NCI-H187 (cell line): ENCODE data around the gene PALM.

Experiments
- DNase-seq, 2 experiments: peaks; one replicate each; lab custom pipeline; 2025; lab: John Stamatoyannopoulos, UW

The PALM gene

DNA sequence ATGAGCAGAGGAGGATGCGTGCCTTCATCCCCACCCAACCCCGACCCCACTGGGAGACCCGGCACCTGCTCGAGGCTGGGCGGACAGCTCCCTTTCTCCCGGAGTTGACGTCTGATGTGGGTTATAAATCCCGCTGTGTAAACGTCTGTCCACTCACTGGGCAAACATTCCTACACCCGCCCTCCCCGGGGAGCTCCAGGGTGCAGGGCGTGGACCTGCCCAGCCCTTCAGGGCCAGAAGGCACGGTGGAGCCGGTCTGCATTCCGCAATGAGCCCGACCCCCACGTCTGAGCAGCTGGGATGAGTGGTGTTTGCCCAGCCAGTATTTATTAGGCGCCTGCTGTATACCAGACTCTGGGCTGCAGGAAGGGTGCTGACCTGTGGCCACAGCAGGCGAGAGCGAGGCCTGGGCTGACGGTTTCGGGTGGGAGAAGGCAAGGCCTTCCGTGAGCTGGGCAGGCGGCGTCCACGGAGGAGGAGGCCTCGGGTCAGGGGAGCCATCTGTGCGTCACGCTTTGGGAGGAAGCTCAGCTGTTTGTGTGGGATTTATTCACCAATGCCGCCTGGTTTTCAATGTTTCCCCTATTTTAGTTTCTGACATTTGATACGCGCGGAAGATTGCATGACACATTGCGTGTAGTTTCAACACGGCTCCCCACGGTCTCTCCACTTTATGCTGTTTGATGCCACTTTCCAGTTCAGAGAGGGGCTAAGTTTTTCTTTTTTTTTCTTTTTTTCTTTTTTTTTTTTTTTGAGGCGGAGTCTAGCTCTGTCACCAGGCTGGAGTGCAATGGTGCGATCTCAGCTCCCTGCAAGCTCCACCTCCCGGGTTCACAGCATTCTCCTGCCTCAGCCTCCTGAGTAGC, 44.1 kb downstream of the PALM start:
- no peak for DNase-seq

DNA sequence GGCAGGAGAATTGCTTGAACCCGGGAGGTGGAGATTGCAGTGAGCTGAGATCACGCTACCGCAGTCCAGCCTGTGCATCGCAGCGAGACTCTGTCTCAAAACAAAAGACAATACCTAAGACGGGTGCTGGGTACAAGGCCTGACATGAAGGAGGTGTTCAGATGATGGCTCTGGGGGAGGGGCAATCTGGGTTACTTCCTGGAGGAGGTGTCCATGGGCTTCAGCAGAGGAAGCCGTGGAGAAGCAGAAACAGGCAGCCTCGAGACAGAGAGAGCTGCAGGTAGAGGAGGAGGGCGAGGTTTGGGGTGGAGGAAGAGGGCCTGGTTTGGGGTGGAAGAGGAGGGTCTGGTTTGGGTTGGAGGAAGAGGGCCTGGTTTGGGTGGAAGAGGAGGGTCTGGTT, 45.8 kb downstream of the PALM start:
- no peak for DNase-seq

DNA sequence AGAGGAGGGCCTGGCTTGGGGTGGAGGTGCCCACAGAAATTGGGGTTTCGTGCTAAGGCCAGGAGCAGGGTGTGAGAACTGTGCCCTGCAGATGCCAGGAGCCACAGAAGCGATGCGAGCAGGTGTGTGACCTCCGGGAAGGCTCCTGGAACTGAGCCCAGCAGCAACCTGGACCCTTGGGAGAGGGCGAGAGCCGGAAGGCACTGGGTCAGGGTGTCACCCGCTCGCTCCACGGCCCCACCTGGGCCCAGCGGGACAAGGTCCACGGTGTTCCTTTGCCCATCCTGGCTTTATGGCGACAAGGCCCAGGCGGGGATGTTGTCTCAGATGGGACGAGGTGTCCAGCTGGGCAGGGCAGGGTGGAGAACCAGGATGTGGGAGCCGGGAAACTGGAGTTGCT, 46.3 kb downstream of the PALM start:
- DNase-seq, result no peak

DNA sequence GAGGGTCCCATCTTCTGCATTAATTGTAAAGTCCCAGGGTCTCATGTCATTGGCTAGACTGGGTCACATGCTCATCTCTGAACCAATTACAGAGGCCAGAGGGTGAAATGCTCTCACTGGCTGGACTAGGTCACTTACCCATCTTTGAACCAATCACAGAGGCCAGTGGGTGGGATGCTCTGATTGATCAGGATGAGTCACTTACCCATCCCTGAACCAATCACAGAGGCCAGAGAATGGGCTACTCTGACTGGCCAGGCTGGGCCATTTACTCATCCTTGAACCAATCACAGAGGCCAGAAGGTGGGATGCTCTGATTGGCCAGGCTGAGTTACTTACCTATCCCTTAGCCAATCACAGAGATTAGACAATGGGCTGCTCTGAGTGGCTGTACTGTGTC, 47.5 kb downstream of the PALM start:
- DNase-seq, result no peak

DNA sequence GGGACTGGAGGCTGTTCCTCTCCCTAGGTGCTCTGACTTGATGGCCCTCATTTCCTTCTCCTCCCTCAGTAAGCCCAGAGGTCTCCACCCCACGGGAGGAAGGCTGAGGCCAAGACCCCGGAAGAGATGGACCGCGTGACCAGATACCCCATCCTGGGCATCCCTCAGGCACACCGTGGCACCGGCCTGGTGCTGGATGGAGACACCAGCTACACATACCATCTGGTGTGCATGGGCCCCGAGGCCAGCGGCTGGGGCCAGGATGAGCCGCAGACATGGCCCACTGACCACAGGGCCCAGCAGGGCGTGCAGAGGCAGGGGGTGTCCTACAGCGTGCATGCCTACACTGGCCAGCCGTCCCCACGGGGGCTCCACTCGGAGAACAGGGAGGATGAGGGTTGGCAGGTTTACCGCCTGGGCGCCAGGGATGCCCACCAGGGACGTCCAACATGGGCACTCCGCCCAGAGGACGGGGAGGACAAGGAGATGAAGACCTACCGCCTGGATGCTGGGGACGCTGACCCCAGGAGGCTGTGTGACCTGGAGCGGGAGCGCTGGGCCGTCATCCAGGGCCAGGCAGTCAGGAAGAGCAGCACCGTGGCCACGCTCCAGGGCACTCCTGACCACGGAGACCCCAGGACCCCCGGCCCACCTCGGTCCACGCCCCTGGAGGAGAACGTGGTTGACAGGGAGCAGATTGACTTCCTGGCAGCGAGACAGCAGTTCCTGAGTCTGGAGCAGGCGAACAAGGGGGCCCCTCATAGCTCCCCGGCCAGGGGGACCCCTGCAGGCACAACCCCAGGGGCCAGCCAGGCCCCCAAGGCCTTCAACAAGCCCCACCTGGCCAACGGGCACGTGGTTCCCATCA, 48.3 kb downstream of the PALM start:
- DNase-seq, result no peak

DNA sequence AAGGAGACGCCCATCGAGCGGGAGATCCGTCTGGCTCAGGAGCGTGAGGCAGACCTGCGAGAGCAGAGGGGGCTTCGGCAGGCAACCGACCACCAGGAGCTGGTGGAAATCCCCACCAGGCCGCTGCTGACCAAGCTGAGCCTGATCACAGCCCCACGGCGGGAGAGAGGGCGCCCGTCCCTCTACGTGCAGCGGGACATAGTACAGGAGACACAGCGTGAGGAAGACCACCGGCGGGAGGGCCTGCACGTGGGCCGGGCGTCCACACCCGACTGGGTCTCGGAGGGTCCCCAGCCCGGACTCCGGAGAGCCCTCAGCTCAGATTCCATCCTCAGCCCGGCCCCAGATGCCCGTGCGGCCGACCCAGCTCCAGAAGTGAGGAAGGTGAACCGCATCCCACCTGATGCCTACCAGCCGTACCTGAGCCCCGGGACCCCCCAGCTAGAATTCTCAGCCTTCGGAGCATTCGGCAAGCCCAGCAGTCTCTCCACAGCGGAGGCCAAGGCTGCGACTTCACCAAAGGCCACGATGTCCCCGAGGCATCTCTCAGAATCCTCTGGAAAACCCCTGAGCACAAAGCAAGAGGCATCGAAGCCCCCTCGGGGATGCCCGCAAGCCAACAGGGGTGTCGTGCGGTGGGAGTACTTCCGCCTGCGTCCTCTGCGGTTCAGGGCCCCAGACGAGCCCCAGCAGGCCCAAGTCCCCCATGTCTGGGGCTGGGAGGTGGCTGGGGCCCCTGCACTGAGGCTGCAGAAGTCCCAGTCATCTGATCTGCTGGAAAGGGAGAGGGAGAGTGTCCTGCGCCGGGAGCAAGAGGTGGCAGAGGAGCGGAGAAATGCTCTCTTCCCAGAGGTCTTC, 49.3 kb downstream of the PALM start:
- no peak for DNase-seq

DNA sequence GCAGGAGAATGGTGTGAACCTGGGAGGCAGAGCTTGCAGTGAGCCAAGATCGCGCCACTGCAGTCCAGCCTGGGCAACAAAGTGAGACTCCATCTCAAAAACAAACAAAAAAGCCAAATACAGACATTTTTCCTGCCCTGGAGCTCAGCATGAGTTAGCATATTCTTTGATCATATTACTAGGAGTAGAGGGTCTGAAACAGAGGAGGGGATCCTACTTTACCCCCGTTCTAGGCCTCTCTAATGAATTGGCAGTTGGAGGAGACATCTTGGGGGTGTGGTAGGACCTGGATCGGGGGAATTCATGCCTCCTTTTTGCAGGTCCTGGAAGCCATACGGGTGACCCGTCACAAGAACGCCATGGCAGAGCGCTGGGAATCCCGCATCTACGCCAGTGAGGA, 54.4 kb downstream of the PALM start:
- DNase-seq, result no peak

DNA sequence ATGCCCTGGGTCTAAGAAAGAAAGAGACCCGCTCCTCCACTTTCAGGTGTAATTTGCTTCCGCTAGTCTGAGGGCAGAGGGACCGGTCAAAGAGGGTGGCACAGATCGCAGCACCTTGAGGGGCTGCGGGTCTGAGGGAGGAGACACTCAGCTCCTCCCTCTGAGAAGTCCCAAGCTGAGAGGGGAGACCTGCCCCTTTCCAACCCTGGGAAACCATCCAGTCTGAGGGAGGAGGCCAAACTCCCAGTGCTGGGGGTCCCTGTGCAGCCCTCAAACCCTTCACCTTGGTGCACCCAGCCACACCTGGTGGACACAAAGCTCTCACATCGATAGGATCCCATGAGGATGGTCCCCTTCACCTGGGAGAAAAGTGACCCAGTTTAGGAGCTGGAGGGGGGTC, 55.1 kb downstream of the PALM start:
- no peak for DNase-seq

DNA sequence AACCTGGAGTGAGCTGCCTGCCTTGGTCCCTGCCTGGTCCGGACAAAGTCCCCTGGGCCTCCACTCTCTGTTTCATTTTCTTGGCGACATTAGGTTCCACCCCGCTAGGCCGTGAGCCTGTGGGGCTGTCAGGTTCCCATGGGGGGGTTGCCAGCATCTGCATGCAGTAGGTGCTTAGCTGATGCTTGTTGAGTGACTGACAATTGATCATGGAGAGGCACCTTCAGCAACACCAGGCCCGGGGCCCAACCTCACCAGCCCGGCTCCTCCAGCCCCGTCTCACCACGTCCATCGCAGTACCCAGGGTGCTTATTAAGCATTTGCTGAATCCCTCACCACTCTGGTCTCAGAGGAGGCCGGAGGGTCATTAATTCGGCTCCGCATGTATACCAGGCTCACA, 55.6 kb downstream of the PALM start:
- DNase-seq, result no peak

DNA sequence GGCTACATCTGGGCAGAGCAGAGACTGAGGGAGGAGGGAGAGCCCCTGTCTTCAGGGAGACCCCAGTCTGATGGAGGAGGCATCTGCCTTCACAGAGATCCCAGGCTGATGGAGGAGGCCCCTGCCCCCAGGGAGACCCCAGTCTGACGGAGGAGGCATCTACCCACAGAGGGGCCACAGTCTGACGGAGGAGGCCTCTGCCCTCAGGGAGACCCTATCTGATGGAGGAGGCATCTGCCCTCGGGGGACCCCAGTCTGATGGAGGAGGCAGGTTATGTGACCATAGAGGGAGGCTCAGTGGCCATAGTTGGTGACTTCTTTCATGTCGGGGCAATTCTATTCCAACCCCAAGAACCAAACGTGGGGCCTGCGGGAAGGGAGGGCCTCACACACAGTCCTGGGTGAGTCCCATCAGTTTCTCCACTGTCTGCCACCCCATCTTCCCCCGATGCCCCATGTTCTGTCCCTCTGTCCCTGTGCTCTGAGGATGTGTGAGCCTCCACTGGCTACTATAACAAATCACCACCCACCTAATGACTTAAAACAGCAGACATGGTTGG, 56.5 kb downstream of the PALM start:
- no peak for DNase-seq

DNA sequence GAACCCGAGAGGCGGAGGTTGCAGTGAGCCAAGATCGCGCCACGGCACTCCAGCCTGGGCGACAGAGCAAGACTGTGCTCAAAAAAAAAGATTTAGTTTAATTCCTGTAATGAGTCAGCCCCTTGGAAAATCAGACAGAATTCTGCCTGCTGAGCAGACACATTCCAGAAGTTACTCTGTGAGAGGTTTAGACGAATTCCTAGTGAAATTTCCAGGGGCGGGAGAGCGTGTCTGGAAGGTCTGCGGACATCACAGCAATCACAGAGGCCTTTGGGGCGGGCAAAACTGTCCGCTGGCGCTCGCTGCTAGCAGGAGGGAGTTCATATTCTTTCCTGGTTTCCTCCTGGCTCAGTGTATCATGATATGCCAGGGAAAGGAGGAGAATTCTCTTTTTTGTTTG, 59.7 kb downstream of the PALM start:
- no peak for DNase-seq

DNA sequence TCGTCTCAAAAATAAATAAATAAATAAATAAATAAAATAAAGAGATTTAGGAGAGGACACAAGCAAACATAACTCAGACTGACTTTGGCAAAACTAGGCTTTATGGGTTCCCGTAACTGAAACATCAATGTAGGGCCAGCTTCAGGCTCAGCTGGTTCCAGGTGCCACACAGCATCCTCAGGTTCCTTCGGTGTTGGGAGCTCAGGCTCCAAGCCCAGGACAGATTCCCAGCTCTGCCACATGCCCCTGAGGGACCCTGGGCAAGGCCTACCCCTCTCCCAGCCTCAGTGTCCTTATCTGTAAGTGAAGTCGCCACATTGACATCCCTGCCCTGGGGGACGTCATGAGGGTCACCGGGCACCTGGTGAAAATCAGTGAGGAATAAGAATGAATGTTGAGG, 60.9 kb downstream of the PALM start:
- no peak for DNase-seq

DNA sequence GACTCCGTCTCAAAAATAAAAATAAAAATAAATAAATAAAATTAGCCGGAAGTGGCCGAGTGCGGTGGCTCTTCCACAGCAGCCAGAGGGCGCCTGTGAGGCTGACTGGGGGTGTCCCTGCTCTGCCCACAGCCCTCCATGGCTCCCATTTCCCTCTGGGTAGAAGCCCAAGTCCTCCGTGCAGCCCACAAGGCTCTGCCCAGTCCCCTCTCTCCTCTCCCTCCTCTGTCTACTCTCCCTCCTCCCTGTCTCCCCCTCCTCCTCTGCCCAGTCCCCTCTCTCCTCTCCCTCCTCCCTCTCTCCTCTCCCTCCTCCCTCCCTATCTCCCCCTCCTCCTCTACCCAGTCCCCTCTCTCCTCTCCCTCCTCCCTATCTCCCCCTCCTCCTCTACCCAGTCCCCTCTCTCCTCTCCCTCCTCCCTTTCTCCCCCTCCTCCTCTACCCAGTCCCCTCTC, 62.6 kb downstream of the PALM start:
- DNase-seq, result no peak

DNA sequence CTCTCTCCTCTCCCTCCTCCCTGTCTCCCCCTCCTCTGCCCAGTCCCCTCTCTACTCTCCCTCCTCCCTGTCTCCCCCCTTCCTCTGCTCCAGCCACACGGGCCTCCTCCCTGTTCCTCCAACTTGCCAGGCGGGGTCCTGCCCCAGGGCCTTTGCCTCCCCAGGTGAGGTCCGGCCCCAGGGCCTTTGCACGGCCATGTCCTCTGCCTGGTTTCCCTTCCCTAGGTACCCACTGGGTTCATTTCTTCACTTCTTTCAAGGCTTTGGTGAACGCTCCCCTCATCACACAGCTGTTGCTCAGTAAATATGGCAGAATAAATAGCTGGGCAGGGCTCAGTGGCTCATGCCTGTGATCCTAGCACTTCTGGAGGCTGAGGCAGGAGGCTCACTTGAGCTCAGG, 63.3 kb downstream of the PALM start:
- DNase-seq, result no peak

DNA sequence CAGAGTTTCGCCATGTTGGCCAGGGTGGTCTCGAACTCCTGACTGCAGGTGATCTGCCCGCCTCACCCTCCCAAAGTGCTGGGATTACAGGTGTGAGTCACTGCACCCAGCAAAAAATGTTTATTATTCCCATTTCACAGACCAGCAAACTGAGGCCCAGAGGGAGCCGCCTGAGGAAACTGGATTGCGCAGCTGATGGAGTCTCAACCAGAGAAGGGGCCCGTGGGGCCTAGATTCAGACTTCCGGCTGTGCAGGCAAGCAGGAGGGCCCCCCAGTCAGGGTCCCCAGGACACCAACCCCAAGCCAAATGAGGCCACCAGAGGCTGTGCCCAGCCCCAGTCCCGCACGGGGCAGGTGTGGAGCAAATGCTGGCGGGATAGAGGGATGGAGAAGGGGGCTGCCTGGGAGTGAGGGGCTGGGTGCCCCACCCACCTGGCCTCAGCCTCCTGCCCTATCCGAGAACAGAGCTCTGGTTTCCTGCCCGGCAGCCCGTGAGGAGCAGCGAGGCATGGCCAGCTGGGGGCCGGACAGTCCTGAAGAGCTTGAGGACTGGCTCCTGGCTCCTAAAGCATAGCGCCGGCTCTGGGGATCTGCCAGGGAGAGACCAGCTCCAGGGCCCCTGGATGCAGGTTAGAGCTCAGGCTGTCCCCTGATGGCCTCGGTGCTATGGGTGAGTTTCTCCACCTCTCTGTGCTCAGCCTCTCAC, 64.1 kb downstream of the PALM start:
- no peak for DNase-seq

DNA sequence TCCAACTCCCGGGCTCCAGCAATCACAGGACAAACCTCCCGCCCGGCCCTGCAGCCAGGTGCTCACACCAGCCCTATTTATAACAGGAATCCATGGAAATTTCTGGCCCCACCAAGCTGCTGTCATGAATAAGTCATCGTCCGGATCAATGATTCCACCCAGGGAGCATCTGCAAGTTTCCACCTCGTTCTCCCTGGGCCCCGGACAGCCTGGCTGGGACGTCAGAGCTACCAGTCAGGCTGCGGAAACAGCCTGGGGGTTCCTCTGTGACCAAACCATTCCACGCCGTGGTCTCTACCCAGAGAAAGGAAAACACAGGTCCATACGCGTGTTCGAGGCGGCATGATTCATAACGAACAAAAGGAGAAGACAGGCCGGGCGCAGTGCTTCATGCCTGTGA, 67.8 kb downstream of the PALM start:
- no peak for DNase-seq

DNA sequence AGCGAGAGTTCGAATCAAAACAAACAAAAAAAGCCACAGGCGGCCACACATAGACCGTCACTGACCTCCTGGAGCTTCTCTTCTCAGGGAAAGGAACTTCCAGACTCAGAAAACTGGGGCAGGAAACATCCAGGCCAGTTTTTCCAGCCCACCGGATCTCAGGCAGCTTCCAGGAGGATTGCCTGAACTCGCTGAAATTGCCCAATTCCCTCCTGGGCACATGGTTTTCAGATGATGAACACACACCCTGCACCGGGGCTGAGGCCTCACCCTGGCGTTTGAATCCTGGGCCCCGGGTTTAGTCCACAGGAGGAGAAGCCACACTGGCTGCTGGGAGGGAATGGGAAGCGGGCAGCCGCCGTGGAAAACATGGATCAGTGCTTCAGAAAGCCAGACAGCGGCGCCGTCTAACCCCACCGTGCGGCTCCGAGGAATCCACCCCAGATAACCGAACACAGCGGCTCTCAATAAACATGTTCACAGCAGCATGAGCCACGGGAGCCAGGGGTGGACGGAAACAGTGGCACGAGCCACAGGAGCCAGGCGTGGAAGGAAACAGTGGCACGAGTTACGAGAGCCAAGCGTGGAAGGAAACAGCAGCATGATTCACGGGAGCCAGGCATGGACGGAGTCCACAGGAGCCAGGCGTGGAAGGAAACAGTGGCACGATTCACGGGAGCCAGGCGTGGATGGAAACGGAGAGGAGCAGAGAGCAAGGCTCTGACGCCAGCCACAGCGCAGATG, 70.3 kb downstream of the PALM start:
- DNase-seq, result no peak

DNA sequence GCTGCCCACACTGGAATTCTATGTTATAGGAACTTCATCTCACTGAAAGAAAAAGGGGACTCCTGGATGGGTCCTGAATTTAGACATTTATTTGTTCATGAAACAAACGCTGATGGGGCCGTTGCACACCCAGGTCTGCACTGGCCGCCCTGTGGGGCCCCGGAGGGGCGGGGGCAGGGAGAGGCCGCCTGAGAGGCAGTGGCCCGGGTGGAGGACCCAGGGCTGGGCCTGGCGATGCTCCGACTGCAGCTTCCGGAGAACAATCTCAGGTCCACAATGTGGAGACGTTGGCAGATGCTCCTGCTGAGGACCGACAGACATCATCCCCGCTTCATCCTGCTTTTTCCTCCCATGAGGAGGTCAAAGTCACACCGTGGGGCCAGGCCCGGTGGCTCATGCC, 72.2 kb downstream of the PALM start:
- no peak for DNase-seq

DNA sequence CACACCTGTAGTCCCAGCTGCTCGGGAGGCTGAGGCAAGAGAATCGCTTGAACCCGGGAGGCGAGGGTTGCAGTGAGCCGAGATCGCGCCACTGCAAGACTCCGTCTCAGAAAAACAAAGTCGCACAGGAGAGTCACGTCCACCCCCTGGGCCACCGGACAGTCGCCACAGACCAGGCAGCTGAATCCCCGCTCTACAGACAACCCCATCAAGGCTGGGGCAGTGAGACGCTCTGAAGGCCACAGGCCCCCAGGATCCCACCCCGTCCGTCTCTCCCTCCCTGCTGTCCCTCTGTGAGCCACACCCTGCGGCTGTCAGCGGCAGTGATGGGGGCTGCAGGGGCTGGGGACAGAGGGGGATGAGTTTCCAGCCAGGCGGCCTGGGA, 73.1 kb downstream of the PALM start:
- no peak for DNase-seq

DNA sequence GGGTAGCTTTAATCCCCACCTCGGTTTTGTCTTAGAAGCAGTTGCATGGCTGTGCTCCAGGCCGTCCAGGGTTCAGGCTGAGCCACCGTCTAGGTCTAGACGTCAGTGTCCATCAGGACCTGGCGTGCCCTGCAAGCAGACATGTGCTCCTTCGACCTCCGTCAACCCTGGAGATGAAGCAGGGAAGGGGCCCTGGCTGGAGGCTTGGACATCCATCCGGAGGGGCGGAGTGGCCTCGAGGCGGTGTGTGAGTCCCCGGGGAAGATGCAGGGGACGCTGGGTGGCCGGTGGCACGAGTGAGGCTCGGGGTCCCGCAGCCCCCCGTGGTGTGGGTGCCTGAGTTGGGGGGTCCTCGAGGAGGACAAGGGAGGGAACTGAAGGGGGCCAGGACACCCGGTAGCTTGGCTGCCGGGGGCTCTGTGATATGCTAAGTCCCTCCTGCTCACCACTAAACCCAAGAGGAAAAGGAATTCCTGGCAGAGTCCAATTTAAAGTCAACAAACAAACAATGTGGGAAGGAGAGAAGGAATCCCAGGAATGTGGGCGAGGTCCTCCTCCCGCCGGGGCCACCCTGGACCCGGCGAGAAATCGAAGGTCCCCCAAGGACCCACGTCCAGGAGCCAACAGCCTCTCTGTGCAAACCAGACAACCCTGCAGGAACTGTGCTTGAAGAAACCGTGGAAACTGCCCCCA, 73.6 kb downstream of the PALM start:
- DNase-seq, result no peak
